HG03354 (cell line): ENCODE data around the gene CCDC182.

Experiments used
- ATAC-seq: cut with Tn5 transposase; IDR thresholded peaks from one replicate; pipeline ENCODE4 v1.9.1; 2021; ENCODE audit warnings: mild to moderate bottlenecking; ENCODE audit not compliant: unreplicated experiment, poor library complexity, severe bottlenecking

CCDC182 gene

DNA sequence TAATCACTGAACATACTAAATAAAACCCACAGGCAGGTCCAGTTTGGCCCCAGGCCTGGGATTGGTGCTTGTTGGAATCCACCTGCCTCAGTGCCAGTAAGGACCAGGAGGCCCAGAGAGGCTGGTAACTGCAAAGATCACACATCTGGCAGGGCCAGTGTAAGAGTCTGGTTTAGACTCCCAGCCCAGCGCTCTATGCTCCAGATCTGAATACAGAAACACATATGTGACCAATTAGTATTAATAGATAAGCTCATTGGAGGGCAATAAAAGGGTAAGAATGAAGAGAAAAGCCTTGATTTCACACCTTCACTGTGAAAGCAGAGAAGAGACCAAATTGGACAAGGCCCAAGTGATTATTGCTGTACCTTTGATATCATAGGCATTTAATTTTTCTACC lies 13.6 kb upstream of the CCDC182 start:
- ATAC-seq: no peak

DNA sequence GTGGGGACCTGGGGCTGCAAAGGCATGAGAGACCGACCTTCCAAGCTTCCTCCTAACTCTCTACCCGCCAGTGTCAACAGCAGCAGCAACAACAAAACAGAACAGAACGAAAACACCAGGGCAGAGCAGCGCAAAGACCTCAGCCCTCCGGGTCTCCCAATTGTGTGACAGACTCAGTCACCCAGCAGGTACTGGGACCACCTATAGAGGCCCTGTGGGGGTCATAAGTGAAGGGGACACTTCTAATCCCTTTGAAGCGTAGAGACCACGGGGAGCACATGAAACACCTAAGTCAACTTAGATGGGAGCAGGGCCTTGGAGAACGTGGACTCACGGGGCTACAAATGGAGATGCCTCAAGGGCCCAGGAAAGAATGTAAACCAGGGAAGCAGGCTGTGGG lies 12.6 kb upstream of the CCDC182 start:
- no peak for ATAC-seq

DNA sequence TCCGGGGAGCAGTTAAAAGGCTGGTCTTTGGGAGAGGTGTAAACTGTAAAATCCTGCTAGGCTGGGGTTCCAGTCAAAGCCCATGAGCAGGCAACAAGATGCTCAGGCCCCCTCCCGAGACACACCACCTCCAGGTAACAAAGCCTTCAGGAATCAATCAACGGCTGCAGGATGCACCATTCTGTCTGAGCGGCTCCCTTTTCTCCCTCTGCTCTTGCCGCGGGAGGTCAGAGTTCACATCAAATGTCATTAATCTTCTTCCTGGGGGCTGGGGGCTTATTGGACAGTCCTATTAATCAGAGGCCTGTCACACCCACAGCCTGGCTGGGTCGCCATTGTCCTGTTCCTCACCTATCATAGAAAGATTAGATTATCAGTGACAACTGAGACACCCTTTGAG lies 11.9 kb upstream of the CCDC182 start:
- ATAC-seq: no peak

DNA sequence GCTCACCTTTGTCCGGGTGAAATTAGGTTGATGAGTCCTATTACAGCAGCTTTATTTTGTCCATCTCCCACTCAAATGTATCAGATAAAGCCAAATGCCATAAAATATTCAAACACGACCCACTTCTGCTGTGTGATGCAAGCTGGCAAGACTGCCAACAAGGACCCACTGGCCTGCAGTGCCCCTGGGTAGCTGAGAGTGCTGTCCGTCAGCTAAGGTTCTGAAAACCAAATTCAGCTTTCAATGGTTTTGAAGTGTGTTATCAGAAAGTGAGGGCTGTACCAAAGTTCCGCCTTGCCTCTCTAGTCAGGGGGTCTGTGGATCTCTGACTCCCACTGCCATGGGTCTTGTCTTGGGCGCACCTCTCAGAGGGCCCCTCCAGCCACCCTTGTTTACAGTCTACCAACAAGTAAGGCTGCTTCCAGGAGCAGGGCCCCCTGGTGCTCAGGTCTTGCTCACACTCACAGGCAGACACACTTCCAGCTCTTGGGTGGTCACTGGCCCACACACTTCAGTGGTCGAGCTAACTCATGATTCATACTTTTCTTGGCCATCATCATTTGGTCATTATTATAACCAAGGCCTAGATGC lies 10.5 kb upstream of the CCDC182 start:
- ATAC-seq: no peak

DNA sequence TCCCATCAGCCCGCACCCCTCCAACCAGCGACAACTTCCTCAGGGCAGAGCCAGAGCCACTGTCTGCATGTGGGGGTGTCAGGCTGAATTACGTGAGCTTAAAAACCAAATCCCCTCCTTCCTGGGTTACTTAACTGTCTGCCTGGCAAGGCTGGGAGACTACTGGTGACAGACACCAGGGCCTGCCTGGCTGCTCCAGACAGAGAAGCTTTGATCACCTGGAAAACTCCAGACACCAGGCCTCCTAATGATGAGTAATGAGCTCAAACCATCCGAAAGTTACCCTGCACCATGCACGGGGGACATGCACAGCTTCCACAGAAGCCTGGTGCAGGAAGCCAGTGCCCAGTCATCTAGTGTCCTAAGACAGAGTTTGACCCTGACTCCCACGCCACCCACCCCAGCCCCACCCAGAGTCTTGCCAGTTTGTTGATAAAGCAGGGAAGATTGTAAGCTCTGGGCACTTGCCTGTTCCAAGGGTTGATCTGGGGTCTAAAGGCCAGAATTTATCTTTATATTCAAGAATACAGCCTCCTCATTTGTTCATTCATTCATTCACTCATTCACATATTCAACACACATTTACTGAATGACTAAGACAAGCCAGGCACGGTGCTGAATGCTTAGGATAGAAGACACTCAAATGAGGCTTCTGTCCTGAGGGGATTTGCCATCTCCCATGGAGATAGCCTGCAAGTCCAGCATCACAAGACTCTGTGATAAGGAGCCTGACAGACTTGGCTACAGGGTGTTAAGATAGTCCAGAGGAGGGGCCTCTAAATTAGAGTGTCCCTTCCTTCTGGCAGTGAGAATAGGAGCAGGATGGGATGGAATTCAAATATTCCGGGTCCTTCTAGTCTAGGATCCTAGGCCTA lies 7.2 kb upstream of the CCDC182 start:
- no peak for ATAC-seq

DNA sequence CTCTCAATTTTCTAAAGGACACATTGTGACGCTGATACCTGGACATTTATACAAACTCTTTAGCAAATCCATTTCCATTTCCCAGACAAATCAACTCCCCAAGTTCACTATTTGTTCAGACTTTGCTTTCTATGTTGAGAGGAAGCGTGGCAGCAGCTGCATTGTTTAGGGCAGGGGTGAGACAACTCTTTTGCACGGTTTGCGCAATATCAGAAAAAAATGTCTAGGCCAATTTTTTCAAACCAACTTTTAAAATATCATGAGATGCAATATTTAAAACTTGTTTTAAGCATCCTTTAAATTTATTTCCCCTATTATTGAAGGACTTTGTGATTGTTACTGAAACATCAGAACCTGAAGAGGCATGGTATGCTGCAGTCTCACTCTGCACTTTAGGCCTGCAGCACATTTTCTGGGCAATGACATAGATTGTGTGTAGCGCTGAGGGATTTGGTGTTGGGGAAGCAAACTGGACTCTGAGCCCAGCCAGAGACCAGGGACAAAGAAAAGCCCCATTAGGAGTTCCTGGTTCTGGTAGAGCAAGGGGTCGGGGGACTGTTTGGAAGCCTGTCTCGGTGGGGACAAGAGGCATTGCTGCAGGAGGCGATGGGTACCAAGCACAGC lies 6.4 kb upstream of the CCDC182 start:
- ATAC-seq: no peak

DNA sequence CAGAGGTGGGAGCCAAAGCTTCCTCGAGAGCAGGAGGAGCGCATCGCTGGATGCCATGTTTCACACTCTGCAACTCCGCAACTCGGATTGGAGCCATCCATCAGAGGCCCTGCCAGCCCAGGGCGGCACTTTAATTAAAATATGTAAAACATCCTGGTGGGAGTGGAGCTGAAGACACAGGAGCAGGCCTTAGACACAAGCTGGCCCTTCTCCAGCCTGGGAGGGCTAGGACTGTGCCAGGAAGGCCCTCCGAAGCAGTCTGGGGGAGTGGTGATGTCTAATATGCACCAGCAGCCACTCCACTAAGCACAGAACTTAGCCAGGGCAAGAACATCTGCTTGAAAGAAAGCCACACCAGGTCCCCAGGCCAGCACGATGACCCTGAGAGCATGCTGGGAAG lies 5.8 kb upstream of the CCDC182 start:
- no peak for ATAC-seq

DNA sequence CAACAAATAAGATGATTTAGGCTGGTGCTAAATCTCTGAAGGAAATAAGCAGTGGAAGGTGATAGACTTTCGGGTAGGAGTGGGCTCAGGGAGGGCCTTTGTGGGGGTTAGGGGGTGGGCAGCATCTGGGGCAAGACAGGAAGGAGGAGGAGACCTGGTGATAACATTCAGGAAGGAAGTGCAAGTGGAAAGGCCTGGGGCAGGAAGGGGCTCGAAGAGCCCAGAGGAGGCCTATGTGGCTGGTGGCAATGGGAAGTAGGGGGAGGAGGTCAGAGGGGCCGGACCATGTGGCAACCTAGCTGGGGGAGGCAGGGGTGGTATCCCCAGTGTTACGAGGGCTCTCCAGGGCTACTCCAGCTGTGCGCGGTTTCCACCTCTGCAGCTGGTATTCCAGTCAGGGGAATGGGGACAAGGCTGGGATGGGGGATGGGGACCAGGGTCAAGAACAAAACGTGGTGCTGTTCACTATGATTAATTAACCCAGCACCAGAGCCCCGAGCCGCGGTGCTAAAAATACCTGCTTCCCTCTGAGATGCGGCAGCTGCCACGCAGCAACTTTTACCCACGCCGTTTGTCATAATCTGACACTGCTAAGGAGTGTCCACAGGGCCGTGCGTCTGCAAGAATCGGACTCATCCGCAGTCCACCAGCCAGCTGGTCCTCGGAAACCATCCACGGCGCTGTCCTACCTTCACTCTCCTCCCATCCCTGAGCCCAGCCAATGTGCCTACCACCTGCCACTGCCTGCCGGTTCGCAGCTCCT lies 5.2 kb upstream of the CCDC182 start:
- ATAC-seq: no peak

DNA sequence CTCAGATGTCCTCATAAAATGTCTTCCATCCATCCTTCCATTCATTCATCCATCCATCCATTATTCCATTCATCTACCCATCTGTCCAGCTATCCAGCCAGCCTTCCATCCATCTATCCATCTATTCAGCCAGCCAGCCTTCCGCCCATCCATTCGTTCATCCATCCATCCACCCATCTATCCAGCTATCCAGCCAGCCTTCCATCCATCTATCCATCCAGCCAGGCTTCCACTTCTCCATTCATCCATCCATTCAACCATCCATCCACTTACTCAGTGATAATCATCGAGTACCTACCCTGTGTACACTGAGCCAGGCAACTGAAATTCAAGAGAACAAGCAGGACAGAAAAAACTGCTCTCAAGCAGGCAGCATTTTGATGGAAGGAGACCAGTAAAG lies 4.6 kb upstream of the CCDC182 start:
- no peak for ATAC-seq

DNA sequence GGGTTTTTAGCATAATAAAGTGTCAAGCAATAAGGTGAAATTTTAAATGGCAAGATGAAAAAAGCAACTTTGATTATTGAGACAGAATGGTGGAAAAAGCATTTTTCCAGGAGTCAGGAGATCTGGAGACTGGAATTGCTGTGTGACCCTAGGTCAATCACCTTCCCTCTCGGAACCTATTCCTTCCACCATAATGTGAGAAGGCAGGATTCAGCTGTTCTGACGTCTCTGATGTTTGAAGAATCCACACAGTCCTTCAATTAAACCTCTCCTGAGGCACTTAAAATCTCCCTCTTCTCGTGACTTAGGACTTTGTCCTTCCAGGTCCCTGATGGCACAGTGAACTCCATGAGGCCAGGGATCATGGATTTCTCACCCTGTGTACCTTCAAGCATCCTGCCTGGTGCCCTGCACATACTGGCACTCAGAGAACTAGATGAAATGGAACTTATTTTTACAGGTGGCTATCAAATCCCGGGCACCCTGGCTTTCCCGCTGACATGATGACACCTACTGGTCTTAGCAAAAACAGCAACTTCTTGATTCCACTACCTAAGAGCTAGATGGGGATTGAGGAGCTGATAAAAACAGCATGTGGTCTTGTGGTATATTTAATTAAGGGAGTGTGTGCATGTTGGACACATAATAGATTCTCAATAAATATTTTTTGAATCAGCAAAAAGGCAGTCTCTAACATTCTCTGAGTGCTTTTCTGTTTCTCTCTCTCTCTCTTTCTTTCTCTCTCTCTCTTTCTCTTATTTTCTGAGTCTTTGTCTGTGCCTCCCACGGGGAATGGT lies 2.3 kb upstream of the CCDC182 start:
- ATAC-seq: no peak

DNA sequence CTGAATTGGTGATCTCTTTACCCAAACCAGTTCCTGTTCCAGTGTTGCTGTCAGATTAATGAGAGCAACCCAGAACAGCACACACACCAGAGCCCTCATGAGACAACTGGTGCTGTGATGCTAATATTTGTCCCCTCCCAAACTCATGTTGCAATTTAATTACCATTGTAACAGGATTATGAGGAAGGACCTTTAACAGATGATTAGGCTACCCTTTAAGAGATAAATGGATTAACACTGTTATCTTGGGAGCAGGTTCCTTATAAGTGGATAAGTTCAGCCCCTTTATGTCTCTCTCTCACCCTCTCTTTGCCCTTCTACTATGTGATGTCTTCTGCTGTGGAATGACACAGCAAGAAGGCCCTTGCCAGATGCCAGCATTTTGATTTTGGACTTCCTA lies 1.1 kb upstream of the CCDC182 start:
- ATAC-seq: no peak

DNA sequence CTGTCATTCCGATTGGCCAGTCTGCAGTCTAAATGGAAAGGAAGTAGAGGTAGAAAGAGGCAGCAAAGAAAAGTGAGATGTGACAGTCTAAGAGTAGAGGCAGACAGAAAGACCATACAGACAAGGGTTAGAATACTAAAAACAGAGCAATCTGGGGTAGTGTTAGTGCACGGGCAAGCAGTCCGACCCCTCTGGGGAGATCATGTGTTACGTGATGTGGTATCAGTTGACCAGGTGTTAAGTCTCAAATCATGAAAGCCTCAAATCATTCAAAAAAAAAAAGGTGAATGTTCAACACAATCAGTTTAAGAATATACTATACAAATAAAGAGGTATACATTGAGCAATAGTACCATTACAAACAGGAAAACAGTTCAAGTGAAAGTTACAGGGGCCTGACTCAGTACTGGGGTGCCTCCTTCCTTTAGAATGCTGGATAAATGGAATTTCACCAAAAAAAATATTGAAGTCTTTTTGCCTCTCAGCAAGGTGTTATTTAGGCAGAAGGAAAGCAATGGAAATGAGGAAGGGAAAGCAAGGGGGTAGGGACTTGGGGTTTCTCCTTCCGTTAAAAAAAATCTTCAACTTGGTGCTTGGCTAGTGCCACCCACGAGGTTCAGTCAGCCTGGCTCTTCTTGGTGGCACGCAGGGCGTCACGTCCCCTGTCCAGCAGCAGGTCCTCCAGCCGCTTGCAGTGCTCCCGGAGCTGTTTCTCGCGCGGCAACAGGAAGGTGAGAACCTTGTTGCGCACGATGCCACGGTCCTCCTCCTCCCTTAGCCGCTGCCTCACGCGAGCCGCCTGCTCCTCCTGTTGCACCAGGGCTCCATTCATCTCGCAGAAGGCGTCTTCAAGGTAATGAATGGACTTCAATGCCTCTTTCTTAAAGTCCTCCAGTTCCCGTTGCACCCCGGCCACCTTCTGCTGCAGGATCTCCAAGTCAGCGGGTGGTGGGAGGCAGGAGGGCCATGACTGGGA lies 616 bp downstream of the CCDC182 start:
- no peak for ATAC-seq

DNA sequence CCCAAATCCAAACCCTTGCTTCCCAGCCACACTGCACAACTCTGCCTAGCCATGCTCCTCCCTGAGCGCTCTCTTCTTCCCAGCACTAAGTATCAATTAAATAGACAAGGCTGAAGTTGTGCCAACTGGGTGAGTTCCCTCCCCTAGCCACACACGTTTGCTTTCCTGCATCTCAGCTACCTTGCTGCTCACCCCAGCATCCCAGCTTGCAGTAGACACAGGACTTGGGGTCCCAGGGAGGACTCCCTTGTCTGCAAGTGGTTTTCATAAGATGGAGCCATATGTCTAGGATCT lies 4.9 kb downstream of the CCDC182 start:
- no peak for ATAC-seq

DNA sequence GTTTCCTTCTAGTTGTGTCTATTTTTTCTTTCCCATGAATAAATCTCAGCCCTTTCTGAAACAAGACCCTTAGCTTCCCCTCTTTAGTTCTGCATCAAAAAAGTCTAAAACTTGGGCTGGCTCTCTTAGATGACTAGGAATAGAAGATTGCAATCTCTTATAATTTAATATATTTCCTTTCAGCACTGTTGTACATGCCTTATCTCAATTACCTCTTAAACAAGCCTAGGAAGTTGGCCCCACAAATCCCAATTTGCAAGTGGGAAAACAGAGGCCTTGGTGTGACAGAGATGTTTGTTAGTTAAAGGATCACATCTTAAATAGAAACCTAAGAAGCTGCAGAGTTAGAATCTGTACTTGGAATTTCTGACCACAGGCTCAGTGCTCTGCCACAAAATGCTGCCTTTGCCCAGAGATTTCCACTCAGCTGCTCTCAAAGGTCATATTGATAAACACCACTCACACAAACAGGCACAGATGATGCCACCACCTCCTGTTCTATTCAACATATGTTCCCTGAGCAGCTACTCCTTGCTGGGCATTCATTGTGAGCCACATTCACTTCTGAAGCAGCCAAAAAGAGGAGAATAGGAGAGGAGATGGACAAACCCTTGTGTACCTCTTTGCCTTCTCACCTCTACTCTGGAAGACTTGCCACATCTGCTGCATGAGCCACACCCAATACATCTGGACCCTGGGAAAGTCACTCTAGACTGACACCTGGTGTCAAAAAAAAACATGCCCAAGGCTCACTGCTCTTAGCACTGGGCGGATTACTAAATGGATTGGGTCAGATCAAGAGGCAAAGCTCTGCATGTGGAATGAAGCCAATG lies 5.5 kb downstream of the CCDC182 start:
- no peak for ATAC-seq

DNA sequence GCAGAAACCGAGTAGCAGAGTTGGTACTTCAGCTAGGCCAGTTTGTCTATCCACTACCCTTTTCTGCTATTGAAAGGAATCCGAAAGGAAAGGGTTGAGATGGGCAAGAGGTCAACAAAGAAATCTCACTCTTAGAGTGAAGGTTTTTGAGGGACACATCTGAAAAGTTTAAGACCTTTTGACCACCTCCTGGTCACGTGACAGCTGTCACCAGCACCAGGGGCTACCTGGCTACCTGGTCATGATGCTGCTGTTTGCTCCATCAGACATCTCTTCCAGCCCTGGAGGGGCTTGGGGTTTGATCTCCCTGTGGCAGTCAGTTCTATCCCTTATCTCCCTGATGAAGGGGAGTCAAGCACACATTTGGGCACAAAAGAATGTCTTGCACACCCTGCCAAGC lies 7.6 kb downstream of the CCDC182 start:
- ATAC-seq: no peak

DNA sequence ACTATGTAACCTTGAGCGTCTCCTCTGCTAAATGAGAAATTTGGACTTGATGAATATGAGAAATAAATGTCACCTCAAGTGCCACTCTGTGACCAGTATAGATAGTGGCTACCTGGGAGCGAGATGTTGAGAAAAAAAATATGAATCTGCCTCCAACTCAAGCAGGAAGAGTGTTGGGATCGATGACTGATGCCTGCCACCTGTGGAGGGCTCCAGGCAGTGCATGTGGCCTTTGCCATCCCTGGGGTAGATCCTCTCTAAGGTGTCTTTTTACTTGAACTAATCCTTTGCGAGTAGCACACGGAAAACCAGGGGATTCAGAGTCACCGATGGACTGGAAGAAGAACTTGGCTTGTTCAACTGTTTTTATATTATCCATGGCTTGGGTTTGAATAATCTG lies 9.4 kb downstream of the CCDC182 start:
- no peak for ATAC-seq

DNA sequence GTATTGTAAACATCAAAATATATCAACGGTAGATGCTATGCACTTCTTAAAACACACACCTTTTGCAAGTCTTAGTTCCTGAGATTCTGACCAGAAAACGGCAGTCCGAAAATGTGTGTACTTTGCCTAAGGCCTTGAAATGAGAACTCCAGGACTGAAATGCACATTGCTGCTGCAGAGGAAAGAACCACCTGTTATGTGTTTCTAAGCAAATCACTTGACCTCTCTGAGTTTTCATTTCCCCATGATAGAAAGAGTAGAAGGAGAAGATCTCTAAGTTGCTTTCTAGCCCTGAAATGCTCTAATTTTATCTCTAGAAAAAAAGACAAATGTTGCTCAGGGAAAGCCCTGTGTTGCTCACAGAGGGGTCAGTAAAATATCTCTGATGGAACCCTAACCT lies 9.9 kb downstream of the CCDC182 start:
- ATAC-seq: no peak

DNA sequence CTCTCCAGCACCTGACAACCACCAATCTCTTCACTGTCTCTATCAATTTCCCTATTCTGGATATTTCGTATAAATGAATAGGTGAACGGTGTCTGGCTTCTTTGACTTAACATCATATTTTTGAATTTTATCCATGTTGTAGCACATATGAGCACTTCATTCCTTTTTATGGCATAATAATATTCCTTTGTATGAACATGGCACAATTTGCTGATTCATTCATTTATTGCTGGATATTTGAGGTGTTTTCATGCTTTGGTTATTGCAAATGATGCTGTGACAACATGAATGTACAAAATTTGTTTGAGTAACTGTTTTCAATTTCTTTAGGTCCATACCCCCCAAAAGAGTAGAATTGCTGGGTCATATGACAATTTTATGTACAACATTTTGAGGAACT lies 12.0 kb downstream of the CCDC182 start:
- ATAC-seq: no peak
